Measurements from ENCODE around the gene POLN.

POLN gene

GRCh38 chr4:2024683-2025082, 217.2 kb downstream of the POLN start:
- no peak for DNase-seq
